ENCODE data around the gene KLHL17. TPM values are rescaled to one million over a fixed set of nuclear protein-coding genes. Genes with fewer than 3 reads are reported as not detected.
A peak's percentile ranks its signal among the peaks of the same experiment; 100 is the strongest.

KLHL17 gene
- total and polyA plus RNA-seq, 9 of the 15 experiments (the other 6 are each of a cell fraction or from before 2014, with no cell fraction given), result 0.14 to 84.8 (median 13.0) TPM

GRCh38 chr1:958823-959730, 1.3 kb upstream of the KLHL17 start, which contains the start of gene NOC2L (continued):
- TF ChIP-seq HMGN3 (IDR thresholded peaks at IDR 0.05; ENCODE audit: borderline replicate concordance, extremely low read depth, insufficient read length, low read depth, low read length), result peak; percentile 59
- TF ChIP-seq MYC (IDR thresholded peaks at IDR 0.05; ENCODE audit: low read depth, low read length), result peak; percentile 94
- TF ChIP-seq MYC (CRISPR knock-in tag; IDR thresholded peaks at IDR 0.05; ENCODE audit: borderline replicate concordance, low read depth), result peak; percentile 92; the same call in 1 of the 2 replicates
- TF ChIP-seq CBFA2T3 (IDR thresholded peaks at IDR 0.05), result no peak
- TF ChIP-seq SP1 (CRISPR knock-in tag; IDR thresholded peaks at IDR 0.05), result peak; percentile 96
- peak; percentile 71 to 87 for TF ChIP-seq MAZ (CRISPR knock-in tag; conservative IDR thresholded peaks at IDR 0.05 in 1 of 2, IDR thresholded peaks at IDR 0.05 in 1 of 2)
- 0 out of 4 replicates have a peak, but pooled peaks have one; percentile 27 to 28 for TF ChIP-seq MLX (CRISPR knock-in tag; conservative IDR thresholded peaks at IDR 0.05)
- 0 out of 2 replicates have a peak, but pooled peaks have one; percentile 8 for TF ChIP-seq OTX1 (CRISPR knock-in tag; IDR thresholded peaks at IDR 0.05)
- TF ChIP-seq THRB (CRISPR knock-in tag; conservative IDR thresholded peaks at IDR 0.05), result no peak
- no peak for TF ChIP-seq POLR2AphosphoS2 (IDR thresholded peaks at IDR 0.05; ENCODE audit: low read length)
- TF ChIP-seq POLR2G (IDR thresholded peaks at IDR 0.05; ENCODE audit: low read depth, low read length), result peak; percentile 88
- TF ChIP-seq USF2 (CRISPR knock-in tag; IDR thresholded peaks at IDR 0.05), result no peak
- TF ChIP-seq CREB1 (IDR thresholded peaks at IDR 0.05), result peak; percentile 55
- peak; percentile 59; the same call in 1 of the 2 replicates for TF ChIP-seq CREB1 (CRISPR knock-in tag; IDR thresholded peaks at IDR 0.05)
- peak; percentile 82 for TF ChIP-seq CREM (IDR thresholded peaks at IDR 0.05; ENCODE audit: low read depth)
- no peak for TF ChIP-seq ASH1L (IDR thresholded peaks at IDR 0.05; ENCODE audit: borderline replicate concordance, low read depth, partially characterized antibody)
- no peak for TF ChIP-seq KAT2B (IDR thresholded peaks at IDR 0.05; ENCODE audit: low read depth, low read length)
- peak; percentile 88 for TF ChIP-seq SUPT5H (IDR thresholded peaks at IDR 0.05)
- no peak for TF ChIP-seq TFAM (CRISPR knock-in tag; conservative IDR thresholded peaks at IDR 0.05)
- TF ChIP-seq NR2C2 (CRISPR knock-in tag; IDR thresholded peaks at IDR 0.05), result 0 out of 2 replicates have a peak, but pooled peaks have one; percentile 37
- peak; percentile 35 for TF ChIP-seq NR2C2 (tag; IDR thresholded peaks at IDR 0.05)
